ENCODE measurements around the gene SNRPA1.

The SNRPA1 gene

DNA sequence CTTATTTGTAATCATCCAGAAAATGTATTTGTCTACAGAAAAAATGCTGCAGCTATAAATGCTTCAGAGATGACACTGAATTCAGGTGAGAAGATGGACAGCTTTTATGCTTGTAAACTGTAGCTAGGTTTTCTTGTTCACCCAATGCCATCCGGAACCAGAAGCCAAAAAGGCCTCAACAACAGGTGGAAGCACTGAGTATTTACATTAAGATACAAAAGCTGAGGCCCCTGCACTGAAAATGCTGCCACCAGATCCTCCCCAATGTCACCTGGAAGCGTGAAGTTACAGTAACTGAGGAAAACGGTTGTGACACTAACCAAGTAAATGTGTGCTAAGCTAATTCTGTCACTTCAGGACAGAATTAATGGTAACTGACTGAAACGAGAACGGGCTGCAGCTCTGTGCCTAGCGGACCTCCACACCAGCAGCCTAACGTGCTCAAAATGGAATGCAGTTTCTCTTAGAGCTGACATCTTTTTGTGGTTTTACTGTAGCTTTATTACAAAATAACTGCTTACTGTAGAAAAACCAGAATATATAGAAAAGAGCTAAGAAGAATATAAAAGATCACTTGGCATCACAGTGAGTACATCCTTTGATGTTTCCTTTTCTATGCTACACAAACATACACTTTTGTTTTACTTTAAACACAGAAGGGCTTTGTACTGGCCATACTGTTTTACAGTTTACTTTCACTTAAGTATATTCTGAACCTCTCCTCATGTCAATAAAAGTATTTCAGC is 50.8 kb downstream of the SNRPA1 start:
- in situ Hi-C loops (cut with HindIII; ENCODE audit: low sequenced_read_pairs), result loop anchor here (5.0 kb wide), 2 partner anchors 37 to 152 kb away; no protein-coding TSS in a partner anchor

DNA sequence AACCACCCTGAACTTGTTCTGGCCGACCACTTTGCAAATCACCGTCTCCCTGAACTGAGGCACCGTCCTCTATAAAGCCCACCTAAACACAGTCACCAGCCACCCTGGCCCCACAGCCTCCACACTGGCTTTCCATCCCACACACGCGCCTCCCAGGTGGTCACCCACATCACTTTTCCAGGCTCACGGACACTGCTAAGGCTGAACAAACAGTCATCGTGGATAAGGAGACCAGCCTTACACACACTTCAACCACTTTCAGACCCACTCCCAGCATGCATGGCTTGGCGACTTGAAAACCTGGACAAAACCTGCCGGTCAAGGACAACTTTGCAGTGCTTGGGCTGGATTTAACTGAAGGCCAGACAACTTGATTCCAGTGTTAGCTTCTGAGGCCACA is 51.6 kb downstream of the SNRPA1 start:
- in situ Hi-C loops (cut with HindIII; ENCODE audit: low sequenced_read_pairs), result loop anchor here (5.0 kb wide), 2 partner anchors 36 to 151 kb away; no protein-coding TSS in a partner anchor

DNA sequence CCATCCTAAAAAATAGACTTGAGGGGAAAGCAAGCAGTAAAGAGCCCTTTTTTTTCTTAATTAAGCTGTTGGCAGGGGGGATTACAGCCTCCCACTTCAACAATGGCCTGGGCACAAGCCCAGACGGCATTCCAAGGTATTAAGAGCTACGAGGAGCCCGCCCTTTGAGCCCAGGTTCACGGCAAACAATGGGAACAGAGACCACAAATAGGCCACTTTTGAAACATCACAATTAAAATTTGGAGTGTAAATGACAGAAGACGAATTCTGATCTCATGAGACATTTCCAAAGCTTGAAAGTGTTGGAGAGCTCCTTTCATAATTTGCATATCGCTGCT is 52.1 kb downstream of the SNRPA1 start:
- in situ Hi-C loops (cut with HindIII; ENCODE audit: low sequenced_read_pairs), result loop anchor here (5.0 kb wide), 2 partner anchors 36 to 151 kb away; no protein-coding TSS in a partner anchor

DNA sequence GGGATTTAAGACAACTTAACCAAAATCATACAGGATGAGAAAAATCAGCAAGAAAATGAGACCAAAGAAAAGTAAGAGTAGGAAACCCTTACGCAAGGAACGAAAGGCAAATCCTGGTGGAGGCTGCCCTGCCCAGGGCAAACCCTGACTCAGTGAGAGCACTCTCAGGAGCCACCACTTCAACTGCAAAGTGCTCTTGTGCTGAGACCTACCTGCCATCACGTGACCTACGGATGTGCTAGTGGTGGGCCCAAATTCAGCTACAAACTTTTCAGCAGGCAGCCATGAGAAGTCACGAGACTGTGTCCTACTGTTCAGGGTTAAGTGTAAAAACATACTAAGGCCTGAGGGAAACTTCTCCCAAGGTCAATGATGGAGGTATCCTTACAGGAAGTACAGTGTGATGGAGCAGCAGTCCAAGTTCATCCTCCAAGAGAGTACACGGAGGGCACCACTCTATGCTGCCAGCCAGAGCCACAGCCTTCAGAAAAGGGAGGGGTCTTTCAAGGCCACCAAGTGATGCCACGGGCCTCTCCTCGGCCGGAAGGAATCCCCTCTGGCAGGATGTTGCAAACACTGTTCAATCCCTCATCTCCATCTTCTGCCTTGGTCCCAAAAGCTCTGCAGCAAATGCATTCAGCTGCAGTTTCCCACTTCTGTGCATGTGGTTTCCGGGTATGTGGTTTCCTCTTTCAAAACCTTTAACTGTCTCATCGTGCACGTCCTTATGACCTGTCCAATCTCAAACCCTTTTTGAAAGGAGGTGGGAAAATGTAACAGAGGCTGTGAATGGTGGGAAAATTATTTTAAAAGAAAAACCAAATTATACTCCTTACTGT is 52.7 kb downstream of the SNRPA1 start:
- in situ Hi-C loops (cut with HindIII; ENCODE audit: low sequenced_read_pairs), result loop anchor here (5.0 kb wide), 2 partner anchors 35 to 150 kb away; no protein-coding TSS in a partner anchor

DNA sequence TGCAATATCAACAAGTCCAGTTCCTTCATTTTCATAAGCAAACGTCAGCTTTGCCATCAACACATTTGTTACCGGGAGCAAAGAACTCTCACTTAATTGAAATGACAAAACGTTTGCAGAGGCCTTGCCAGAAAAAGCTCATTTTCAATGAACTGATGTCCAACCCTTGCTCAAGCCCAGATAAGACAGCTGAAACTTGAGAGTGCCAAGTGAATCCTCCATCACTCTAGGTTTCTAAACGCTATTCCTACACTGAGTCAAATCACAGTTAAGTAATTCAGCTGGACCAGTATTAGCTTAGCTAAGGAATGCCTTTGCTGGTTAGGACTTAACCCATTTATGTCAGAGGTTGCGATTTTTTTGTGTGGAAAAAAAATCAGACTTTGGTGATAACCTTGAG is 54.7 kb downstream of the SNRPA1 start:
- in situ Hi-C loops (cut with HindIII; ENCODE audit: low sequenced_read_pairs), result loop anchor here (5.0 kb wide), 2 partner anchors 33 to 148 kb away; no protein-coding TSS in a partner anchor

DNA sequence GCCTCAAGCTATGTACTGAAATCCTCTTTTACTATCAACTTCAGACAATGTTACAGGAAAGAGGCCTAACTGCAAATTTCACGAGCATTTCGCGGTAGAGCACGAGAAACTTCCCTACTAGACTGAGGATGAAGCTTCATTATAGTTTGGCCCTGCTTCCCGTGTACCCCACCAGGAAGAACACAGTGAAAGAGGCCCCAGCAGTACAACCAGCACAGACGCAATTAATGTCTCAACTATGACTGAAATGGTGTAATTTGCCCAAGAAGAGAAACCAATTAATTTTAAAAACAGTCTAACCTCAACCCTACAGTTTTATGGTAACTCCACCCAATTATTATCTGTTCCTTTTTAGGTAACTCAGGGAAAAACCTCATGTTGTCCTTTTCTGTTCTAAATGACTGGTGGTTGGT is 55.3 kb downstream of the SNRPA1 start:
- in situ Hi-C loops (cut with HindIII; ENCODE audit: low sequenced_read_pairs), result loop anchor here (5.0 kb wide), 2 partner anchors 32 to 147 kb away; no protein-coding TSS in a partner anchor

DNA sequence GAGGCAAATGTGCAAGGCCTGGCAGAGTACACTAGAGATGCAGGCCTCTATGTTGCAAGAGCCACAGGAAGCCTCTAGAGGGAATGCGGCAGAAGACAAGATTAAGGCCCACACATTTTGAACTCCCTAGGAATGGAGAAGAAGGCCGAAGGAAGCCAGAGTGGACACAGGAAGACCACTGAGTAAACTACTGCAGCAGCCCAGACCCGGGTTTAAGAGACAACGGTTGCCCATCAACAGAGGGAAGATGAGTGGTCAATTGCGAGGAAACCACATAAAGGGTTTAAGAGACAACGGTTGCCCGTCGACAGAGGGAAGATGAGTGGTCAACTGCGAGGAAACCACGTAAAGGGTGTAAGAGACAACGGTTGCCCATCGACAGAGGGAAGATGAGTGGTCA is 57.8 kb downstream of the SNRPA1 start:
- in situ Hi-C loops (cut with HindIII; ENCODE audit: low sequenced_read_pairs), result no loop called here

DNA sequence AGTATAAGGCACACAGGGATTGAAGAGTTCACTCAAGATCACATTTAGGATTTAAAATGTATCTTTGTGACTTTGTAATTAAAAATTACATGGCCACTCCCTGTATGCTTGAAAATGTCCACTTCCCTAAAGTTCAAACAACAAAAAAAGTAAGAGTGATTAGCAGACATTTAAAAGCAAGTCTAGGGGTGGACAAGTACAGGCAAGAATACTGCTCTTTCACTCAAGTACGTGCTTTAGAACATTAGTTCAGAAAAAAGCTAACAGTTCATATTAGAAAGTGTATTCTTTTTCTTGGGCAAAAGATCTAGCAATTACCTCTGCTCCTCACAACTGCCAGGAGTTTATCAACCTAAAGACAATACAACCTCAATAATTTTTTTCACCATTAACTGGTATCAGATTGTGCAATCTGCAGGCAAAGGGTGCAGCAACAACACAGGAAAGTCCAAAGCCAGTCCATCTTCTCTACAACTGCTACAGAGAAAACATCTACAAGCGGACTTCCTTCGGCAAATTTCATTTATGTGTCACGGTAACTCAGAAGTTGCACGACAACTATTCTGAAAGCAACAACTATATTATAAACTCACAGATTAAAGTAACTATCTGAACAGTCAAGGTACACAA is 61.3 kb downstream of the SNRPA1 start:
- in situ Hi-C loops (cut with HindIII; ENCODE audit: low sequenced_read_pairs), result no loop called here

DNA sequence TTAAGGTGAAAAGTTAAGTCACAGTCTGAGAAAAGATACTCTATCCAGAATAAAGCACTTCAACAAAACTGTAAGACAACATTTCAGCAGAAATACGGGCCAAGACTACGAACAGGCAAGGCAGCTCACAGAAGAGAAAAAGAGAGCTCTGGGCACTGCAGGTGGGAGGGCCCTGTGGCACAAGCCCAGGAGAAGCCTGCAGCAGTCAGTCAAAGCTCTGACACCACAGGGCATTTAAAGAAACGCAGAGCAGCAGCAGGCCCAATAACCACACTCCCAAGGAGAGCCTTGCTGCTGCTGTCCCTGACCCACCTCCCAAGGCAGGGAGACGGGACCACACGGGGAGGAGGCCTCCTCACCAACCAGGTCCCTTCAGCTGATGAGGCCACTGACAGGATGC is 62.4 kb downstream of the SNRPA1 start:
- in situ Hi-C loops (cut with HindIII; ENCODE audit: low sequenced_read_pairs), result no loop called here
